SK-N-SH (cell line): Measurements from ENCODE around the gene ACOXL. TPM values are rescaled to one million over a fixed set of nuclear protein-coding genes. Genes with fewer than 3 reads are reported as not detected.

Experiments used
- CTCF ChIA-PET: fragments of 300-600, 350-600 bp; formaldehyde crosslinking; extraction: SDS; loops from one replicate; lab custom pipeline; 2021; lab: Yijun Ruan, JAX
- POLR2A ChIA-PET: fragments of 350-600 bp; sonication (Branson Sonifier 250); formaldehyde crosslinking; extraction: SDS; loops from one replicate; lab custom pipeline; 2020; ENCODE audit warnings: antibody characterized with exemption, inconsistent platforms; lab: Yijun Ruan, JAX
- DNase-seq: peaks from one replicate; pipeline ENCODE4 v3.0.0; 2012
- H2AFZ ChIP-seq: fragments of 200-600 bp; sonication (generic); 2 replicates; pipeline ENCODE4 v1.8.1; 2016; ENCODE audit warnings: antibody characterized with exemption, mild to moderate bottlenecking, low read depth
- H3F3A ChIP-seq: fragments of 200-600 bp; sonication (generic); replicated peaks from 2 replicates; pipeline ENCODE3; 2016; ENCODE audit warnings: antibody characterized with exemption, mild to moderate bottlenecking; ENCODE audit not compliant: insufficient read depth
- H3K27ac ChIP-seq, 2 experiments: fragments of 200-500 bp in 1 of 2; fragments of 200-600 bp in 1 of 2; sonication (Bioruptor generic) in 1 of 2; sonication (generic), shearing (Covaris generic) in 1 of 2; 2 replicates each; pipeline versions ENCODE4 v1.5.1 to v1.6.1; 2014 to 2016; ENCODE audit warnings: low read depth in 2 of 2, inconsistent platforms in 1 of 2, low read length in 1 of 2, mild to moderate bottlenecking in 1 of 2, mixed read lengths in 1 of 2
- H3K27me3 ChIP-seq: fragments of 200-600 bp; sonication (generic), shearing (Covaris generic); 2 replicates; pipeline ENCODE4 v1.6.1; 2016; ENCODE audit warnings: mixed run types; ENCODE audit not compliant: insufficient read depth
- H3K36me3 ChIP-seq, 2 experiments: fragments of 200-500 bp in 1 of 2; fragments of 200-600 bp in 1 of 2; sonication (Bioruptor generic) in 1 of 2; sonication (generic) in 1 of 2; replicated peaks in 1 of 2; 2 replicates each; pipeline versions ENCODE3 to v1.5.1; 2014 to 2016; ENCODE audit warnings: low read length in 1 of 2, mild to moderate bottlenecking in 1 of 2; ENCODE audit not compliant: insufficient read depth in 2 of 2, control insufficient read depth in 1 of 2
- H3K4me1 ChIP-seq, 2 experiments: fragments of 200-500 bp in 1 of 2; fragments of 200-600 bp in 1 of 2; sonication (Bioruptor generic) in 1 of 2; sonication (generic), shearing (Covaris generic) in 1 of 2; 2 replicates each; pipeline versions ENCODE4 v1.5.1 to v1.6.1; 2014 to 2016; ENCODE audit warnings: low read depth in 1 of 2, low read length in 1 of 2, mixed run types in 1 of 2; ENCODE audit not compliant: insufficient read depth in 2 of 2, control insufficient read depth in 1 of 2
- H3K4me2 ChIP-seq: fragments of 200-600 bp; sonication (generic), shearing (Covaris generic); 2 replicates; pipeline ENCODE4 v1.6.1; 2017; ENCODE audit warnings: mixed run types
- H3K4me3 ChIP-seq, 2 experiments: fragments of 200-500 bp in 1 of 2; fragments of 200-600 bp in 1 of 2; sonication (Bioruptor generic) in 1 of 2; sonication (generic), shearing (Covaris generic) in 1 of 2; 2 replicates each; pipeline versions ENCODE4 v1.5.1 to v1.8.1; 2014 to 2016; ENCODE audit warnings: low read depth in 2 of 2, inconsistent platforms in 1 of 2, low read length in 1 of 2, mild to moderate bottlenecking in 1 of 2, mixed read lengths in 1 of 2, moderate library complexity in 1 of 2
- H3K79me2 ChIP-seq: fragments of 200-600 bp; sonication (generic); 2 replicates; pipeline ENCODE4 v1.8.1; 2017; ENCODE audit warnings: mild to moderate bottlenecking; ENCODE audit not compliant: insufficient read depth
- H3K9ac ChIP-seq: fragments of 200-600 bp; sonication (generic); 2 replicates; pipeline ENCODE4 v1.6.1; 2017; ENCODE audit warnings: mixed run types
- H3K9me2 ChIP-seq: fragments of 200-600 bp; sonication (generic); 2 replicates; pipeline ENCODE4 v1.6.1; 2017; ENCODE audit warnings: mixed run types
- H3K9me3 ChIP-seq: fragments of 200-600 bp; sonication (generic); 2 replicates; pipeline ENCODE4 v1.6.1; 2017; ENCODE audit warnings: mixed run types, mild to moderate bottlenecking, moderate library complexity
- H4K20me1 ChIP-seq: fragments of 200-600 bp; sonication (generic); 2 replicates; pipeline ENCODE4 v1.6.1; 2017; ENCODE audit warnings: mild to moderate bottlenecking, mixed run types; ENCODE audit not compliant: insufficient read depth
- CHD2 ChIP-seq: fragments of 150-350 bp; IDR thresholded peaks from 2 replicates; pipeline ENCODE4 v1.6.1; 2018; ENCODE audit warnings: low read length; ENCODE audit not compliant: partially characterized antibody
- CTCF ChIP-seq: fragments of 200-600 bp; sonication (generic); IDR thresholded peaks from 2 replicates; pipeline ENCODE4 v1.6.1; 2017; ENCODE audit warnings: antibody characterized with exemption, mild to moderate bottlenecking, moderate library complexity
- EP300 ChIP-seq, 2 experiments: IDR thresholded peaks; 2 replicates each; pipeline versions ENCODE4 v1.4.0 to v1.6.1; 2012; ENCODE audit warnings: borderline replicate concordance in 1 of 2, low read depth in 1 of 2, low read length in 1 of 2
- FOSL2 ChIP-seq: IDR thresholded peaks from 2 replicates; pipeline ENCODE4 v1.4.0; 2012; ENCODE audit warnings: low read depth, mild to moderate bottlenecking, moderate library complexity, borderline replicate concordance
- FOXJ3 ChIP-seq: sonication (generic); formaldehyde crosslinking; IDR thresholded peaks from 2 replicates; pipeline ENCODE4 v1.5.1; 2020; ENCODE audit warnings: mild to moderate bottlenecking, missing genetic modification reagents
- FOXM1 ChIP-seq: IDR thresholded peaks from 2 replicates; pipeline ENCODE4 v1.4.0; 2012; ENCODE audit warnings: low read depth, mild to moderate bottlenecking
- GABPA ChIP-seq: IDR thresholded peaks from 2 replicates; pipeline ENCODE4 v1.4.0; 2012; ENCODE audit warnings: low read depth, mild to moderate bottlenecking
- GATA2 ChIP-seq: sonication (generic); formaldehyde crosslinking; IDR thresholded peaks from 2 replicates; pipeline ENCODE4 v1.5.0; 2020; ENCODE audit warnings: mild to moderate bottlenecking, missing genetic modification reagents
- JUND ChIP-seq: IDR thresholded peaks from 2 replicates; pipeline ENCODE4 v1.4.0; 2012
- MAX ChIP-seq: IDR thresholded peaks from 2 replicates; pipeline ENCODE4 v1.4.0; 2012; ENCODE audit warnings: low read depth
- NFIC ChIP-seq: IDR thresholded peaks from 2 replicates; pipeline ENCODE4 v1.4.0; 2012; ENCODE audit warnings: borderline replicate concordance
- NRF1 ChIP-seq: IDR thresholded peaks from 2 replicates; pipeline ENCODE4 v1.6.1; 2012; ENCODE audit warnings: low read depth, mild to moderate bottlenecking, low read length
- PBX3 ChIP-seq: IDR thresholded peaks from 2 replicates; pipeline ENCODE4; 2012
- RAD21 ChIP-seq: IDR thresholded peaks from 2 replicates; pipeline ENCODE4 v1.6.1; 2012; ENCODE audit warnings: mild to moderate bottlenecking, low read length
- RCOR1 ChIP-seq: fragments of 150-350 bp; IDR thresholded peaks from 2 replicates; pipeline ENCODE4 v1.6.1; 2017; ENCODE audit warnings: antibody characterized with exemption, low read length
- TAF1 ChIP-seq: IDR thresholded peaks from 2 replicates; pipeline ENCODE4 v1.6.1; 2012; ENCODE audit warnings: low read depth, mild to moderate bottlenecking, low read length, moderate library complexity, borderline replicate concordance
- TCF12 ChIP-seq: IDR thresholded peaks from 2 replicates; pipeline ENCODE4 v1.4.0; 2012
- USF2 ChIP-seq: fragments of 150-350 bp; IDR thresholded peaks from 2 replicates; pipeline ENCODE4 v1.6.1; 2017; ENCODE audit warnings: antibody characterized with exemption, low read length, low read depth, borderline replicate concordance
- WGBS: methylation state at CpG from one replicate; pipeline ENCODE4 v1.1.6; 2017; ENCODE audit warnings: low lambda C conversion rate; 5-methylcytosine and 5-hydroxymethylcytosine counted together
- polyA plus RNA-seq, 3 experiments: library from polyadenylated mRNA; depleted of rRNA; stranded (reverse); fragments of >200 nt; gene quantifications; 2 replicates each; pipeline ENCODE4 v1.2.3, GENCODE V29; 2012

ACOXL gene
- polyA plus RNA-seq, 1 of the 3 experiments (the other 2 are of a cell fraction) = not detected

GRCh38 chr2:111017034-111017622, 284.8 kb downstream of the ACOXL start:
- Histone ChIP-seq H3K4me2 (no peak overlapping the region), H3K79me2 (no peaks in the 10 kb centered on the region), H3K27ac (no peak overlapping the region), H3K9me2 (no peaks in the 10 kb centered on the region), H3K27me3 (peaks cover 5% of the 10 kb centered on the region; the same call in 1 of the 2 replicates), H3K9me3 (0 out of 2 replicates have a peak, but pooled peaks cover 7% of the 10 kb centered on the region), H3K4me1 (no peaks in the 10 kb centered on the region), H3K9ac (no peak overlapping the region), H3K36me3 (no peaks in the 10 kb centered on the region), H3K4me3 (no peak overlapping the region), H2AFZ (no peak overlapping the region), H3F3A (no peaks in the 10 kb centered on the region), H4K20me1 (no peaks in the 10 kb centered on the region)
- ChIA-PET POLR2A (no interaction called here), CTCF (interaction anchor here (1.0 kb wide), 1 partner anchor 23 kb away, joined by 3 read pairs; no protein-coding TSS in a partner anchor)
- 67% methylated on average over 6 of the region's 7 CpGs for WGBS
- TF ChIP-seq USF2 (no peak), NFIC (no peak), GATA2 (no peak), MAX (no peak), CHD2 (no peak), TCF12 (no peak)
- DNase-seq = no peak

- no peaks in the 10 kb centered on the region for H4K20me1 ChIP-seq
- 50% methylated on average over 7 of the region's 7 CpGs for WGBS
- POLR2A ChIA-PET = no interaction called here
Observed at GRCh38 chr2:111017909-111018308, 285.5 kb downstream of the ACOXL start.

GRCh38 chr2:111019381-111019780, 287.0 kb downstream of the ACOXL start:
- H3K9me2 ChIP-seq = no peaks in the 10 kb centered on the region
- no peaks in the 10 kb centered on the region for H3K9me3 ChIP-seq
- ChIA-PET CTCF (no interaction called here), POLR2A (no interaction called here)
- H3K79me2 ChIP-seq = no peaks in the 10 kb centered on the region
- no peaks in the 10 kb centered on the region for H4K20me1 ChIP-seq
- no peaks in the 10 kb centered on the region for H3K36me3 ChIP-seq
- no peaks in the 10 kb centered on the region for H3F3A ChIP-seq
- no peak overlapping the region for H3K9ac ChIP-seq
- WGBS = 79% methylated on average over 10 of the region's 10 CpGs
- no peaks in the 10 kb centered on the region for H3K4me1 ChIP-seq
- H3K4me3 ChIP-seq = no peak overlapping the region
- no peak for DNase-seq
- no peak overlapping the region for H3K4me2 ChIP-seq
- H3K27ac ChIP-seq = no peak overlapping the region
- H2AFZ ChIP-seq = no peak overlapping the region
- H3K27me3 ChIP-seq = peaks cover 5% of the 10 kb centered on the region; the same call in 1 of the 2 replicates
- TF ChIP-seq PBX3 = no peak
- no peak for TF ChIP-seq TAF1
- no peak for TF ChIP-seq GABPA
- no peak for TF ChIP-seq FOXM1
- no peak for TF ChIP-seq EP300 (IDR thresholded peaks at IDR 0.05; ENCODE audit: borderline replicate concordance in 1 of 2, low read depth in 1 of 2, low read length in 1 of 2)
- no peak for TF ChIP-seq JUND
- TF ChIP-seq CTCF = no peak
- no peak for TF ChIP-seq RCOR1
- TF ChIP-seq RAD21 = no peak
- no peak for TF ChIP-seq NRF1
- TF ChIP-seq FOXJ3 (CRISPR knock-in tag) = no peak
- no peak for TF ChIP-seq USF2
- TF ChIP-seq FOSL2 = no peak

More at GRCh38 chr2:111017909-111018308, 285.5 kb downstream of the ACOXL start:
- H2AFZ ChIP-seq = no peak overlapping the region
- no peak overlapping the region for H3K27ac ChIP-seq
- no peak for TF ChIP-seq RCOR1
- no peaks in the 10 kb centered on the region for H3K9me2 ChIP-seq
- H3K9me3 ChIP-seq = 0 out of 2 replicates have a peak, but pooled peaks cover under 1% of the 10 kb centered on the region
- CTCF ChIA-PET = no interaction called here
- H3K4me1 ChIP-seq = no peaks in the 10 kb centered on the region
- H3K36me3 ChIP-seq = no peaks in the 10 kb centered on the region
- H3K4me3 ChIP-seq = no peak overlapping the region
- H3K4me2 ChIP-seq = no peak overlapping the region
- DNase-seq = no peak
- H3F3A ChIP-seq = no peaks in the 10 kb centered on the region
- no peak overlapping the region for H3K9ac ChIP-seq
- peaks cover 5% of the 10 kb centered on the region; the same call in 1 of the 2 replicates for H3K27me3 ChIP-seq
- H3K79me2 ChIP-seq = no peaks in the 10 kb centered on the region
